Naive thymus-derived CD4-positive, alpha-beta T cell (primary cell): Measurements from ENCODE around the gene TEX13A. TPM values are rescaled to one million over a fixed set of nuclear protein-coding genes. Genes with fewer than 3 reads are reported as not detected.
"Not testable (repeated sequence)": the region's sequence is repeated elsewhere in the genome, so short reads cannot be mapped to it uniquely, and the experiment has no call there.

Source experiments
- ATAC-seq: fragments of 150-1000 bp; cut with Tn5 transposase; 2 replicates; pipeline ENCODE4 v1.10.0; 2021; ENCODE audit warnings: mild to moderate bottlenecking, moderate library complexity
- CTCF ChIA-PET: fragments of 350-600 bp; sonication (Branson Sonifier 250); formaldehyde crosslinking; loops from one replicate; lab custom pipeline; 2021; ENCODE audit warnings: antibody characterized with exemption; lab: Charles Lee
- POLR2A ChIA-PET: fragments of 350-600 bp; sonication (Branson Sonifier 250); formaldehyde crosslinking; loops from one replicate; lab custom pipeline; 2021; ENCODE audit warnings: antibody characterized with exemption, inconsistent platforms; lab: Charles Lee
- DNase-seq, 9 donors: peaks; one replicate each; pipeline versions ENCODE4 v3.0.0 to v3.0.0-alpha.2; 2020 to 2022; ENCODE audit warnings: mixed read lengths in 1 of 9
- H3K27ac ChIP-seq: one replicate; pipeline ENCODE4 v1.7.0; 2013; ENCODE audit warnings: mild to moderate bottlenecking, low read depth, low read length, moderate library complexity
- H3K27me3 ChIP-seq, 2 donors: one replicate each; pipeline ENCODE4 v1.7.0; 2013; ENCODE audit warnings: low read length in 2 of 2, mild to moderate bottlenecking in 2 of 2, moderate library complexity in 2 of 2; ENCODE audit not compliant: control insufficient read depth in 2 of 2, insufficient read depth in 2 of 2
- H3K36me3 ChIP-seq, 3 experiments: 1 replicate in 2 of 3; 2 replicates in 1 of 3; pipeline ENCODE4 v1.7.0; 2013; ENCODE audit warnings: low read length in 3 of 3, mild to moderate bottlenecking in 3 of 3, moderate library complexity in 1 of 3; ENCODE audit not compliant: insufficient read depth in 3 of 3, control insufficient read depth in 2 of 3
- H3K4me1 ChIP-seq, 2 donors: one replicate each; pipeline ENCODE4 v1.7.0; 2013; ENCODE audit warnings: low read length in 2 of 2, mild to moderate bottlenecking in 2 of 2, moderate library complexity in 1 of 2; ENCODE audit not compliant: control insufficient read depth in 2 of 2, insufficient read depth in 2 of 2
- H3K4me3 ChIP-seq: 2 replicates; pipeline ENCODE4 v1.7.0; 2013; ENCODE audit warnings: mild to moderate bottlenecking, low read length
- H3K9me3 ChIP-seq, 3 experiments: 1 replicate in 2 of 3; 2 replicates in 1 of 3; pipeline ENCODE4 v1.7.0; 2013; ENCODE audit warnings: low read length in 3 of 3; ENCODE audit not compliant: control insufficient read depth in 2 of 3
- H3K27ac Mint-ChIP-seq, 9 donors: one replicate each; pipeline ENCODE4 v1.8.0; 2020 to 2022; ENCODE audit warnings: mixed read lengths in 9 of 9, mild to moderate bottlenecking in 8 of 9, moderate library complexity in 5 of 9, inconsistent platforms in 2 of 9
- H3K27me3 Mint-ChIP-seq, 5 donors: one replicate each; pipeline ENCODE4 v1.8.0; 2021 to 2022; ENCODE audit warnings: mixed read lengths in 5 of 5, mild to moderate bottlenecking in 1 of 5
- H3K36me3 Mint-ChIP-seq, 5 donors: one replicate each; pipeline ENCODE4 v1.8.0; 2020 to 2022; ENCODE audit warnings: mixed read lengths in 5 of 5, mild to moderate bottlenecking in 3 of 5, inconsistent platforms in 1 of 5
- H3K4me1 Mint-ChIP-seq, 7 donors: one replicate each; pipeline ENCODE4 v1.8.0; 2020 to 2022; ENCODE audit warnings: mixed read lengths in 7 of 7, mild to moderate bottlenecking in 3 of 7, inconsistent platforms in 1 of 7
- H3K4me3 Mint-ChIP-seq, 10 donors: one replicate each; pipeline ENCODE4 v1.8.0; 2020 to 2022; ENCODE audit warnings: mild to moderate bottlenecking in 10 of 10, mixed read lengths in 10 of 10, moderate library complexity in 6 of 10, inconsistent platforms in 2 of 10
- H3K9me3 Mint-ChIP-seq, 11 donors: one replicate each; pipeline ENCODE4 v1.8.0; 2020 to 2022; ENCODE audit warnings: mixed read lengths in 11 of 11, mild to moderate bottlenecking in 4 of 11, inconsistent platforms in 1 of 11, moderate library complexity in 1 of 11
- intact Hi-C, 2 donors: fragments of 100-400 bp; cut with micrococcal nuclease; formaldehyde crosslinking; loops; one replicate each; pipeline ENCODE4 v1.15.1; 2023
- polyA plus RNA-seq, 2 donors: library from polyadenylated mRNA; unstranded; fragments of 300-500 nt; fragmentation: Illumina TruSeq; gene quantifications; one replicate each; pipeline ENCODE4 v1.2.3, GENCODE V29; 2021
- total RNA-seq, 6 experiments: library from RNA in 5 of 6; stranded (reverse) in 5 of 6; gene quantifications; 1 replicate in 5 of 6; 2 replicates in 1 of 6; pipeline ENCODE4 v1.2.3 and lab custom pipeline; 2021 to 2026

Gene TEX13A
- total and polyA plus RNA-seq, 7 experiments from 2014 or later, result not detected

GRCh38 chrX:105260291-105261043 lies 40.0 kb upstream of the TEX13A start:
- H3K36me3 ChIP-seq, result no peaks in the 10 kb centered on the region
- ChIA-PET POLR2A (no interaction called here), CTCF (no interaction called here)
- no peaks in the 10 kb centered on the region for H3K27me3 Mint-ChIP-seq
- no peak overlapping the region for H3K27ac Mint-ChIP-seq
- intact Hi-C loops, result no loop called here
- H3K9me3 ChIP-seq, result no peaks in the 10 kb centered on the region
- H3K4me3 Mint-ChIP-seq, result no peak overlapping the region
- no peak overlapping the region for H3K27ac ChIP-seq
- no peaks in the 10 kb centered on the region for H3K36me3 Mint-ChIP-seq
- DNase-seq (no peak), ATAC-seq (no peak)
- H3K27me3 ChIP-seq, result no peaks in the 10 kb centered on the region
- H3K4me1 Mint-ChIP-seq, result no peaks in the 10 kb centered on the region
- peaks cover 0 to 8% (median 0%) of the 10 kb centered on the region in 11 donors for H3K9me3 Mint-ChIP-seq
- no peaks in the 10 kb centered on the region for H3K4me1 ChIP-seq
- H3K4me3 ChIP-seq, result no peak overlapping the region

GRCh38 chrX:105241056-105241455 lies 20.6 kb upstream of the TEX13A start:
- Mint-ChIP-seq H3K4me3 (no peak overlapping the region), H3K27me3 (no peaks in the 10 kb centered on the region), H3K4me1 (no peaks in the 10 kb centered on the region), H3K27ac (no peak overlapping the region), H3K9me3 (peaks cover 0 to 2% (median 0%) of the 10 kb centered on the region in 11 donors), H3K36me3 (no peaks in the 10 kb centered on the region)
- Histone ChIP-seq H3K27me3 (no peaks in the 10 kb centered on the region), H3K9me3 (no peaks in the 10 kb centered on the region), H3K4me1 (no peaks in the 10 kb centered on the region), H3K36me3 (no peaks in the 10 kb centered on the region), H3K4me3 (no peak overlapping the region), H3K27ac (no peak overlapping the region)
- ATAC-seq, result no peak
- intact Hi-C loops, result no loop called here
- CTCF ChIA-PET, result no interaction called here
- no peak for DNase-seq
- POLR2A ChIA-PET, result no interaction called here

DNA sequence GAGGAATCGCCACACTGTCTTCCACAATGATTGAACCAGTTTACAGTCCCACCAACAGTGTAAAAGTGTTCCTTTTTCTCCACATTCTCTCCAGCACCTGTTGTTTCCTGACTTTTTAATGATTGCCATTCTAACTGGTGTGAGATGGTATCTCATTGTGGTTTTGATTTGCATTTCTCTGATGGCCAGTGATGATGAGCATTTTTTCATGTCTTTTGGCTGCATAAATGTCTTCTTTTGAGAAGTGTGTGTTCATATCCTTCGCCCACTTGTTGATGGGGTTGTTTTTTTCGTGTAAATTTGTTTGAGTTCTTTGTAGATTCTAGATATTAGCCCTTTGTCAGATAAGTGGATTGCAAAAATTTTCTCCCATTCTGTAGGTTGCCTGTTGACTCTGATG lies 16.9 kb upstream of the TEX13A start:
- ATAC-seq, H3K4me3 ChIP-seq, H3K4me1 ChIP-seq, H3K9me3 ChIP-seq, H3K27ac ChIP-seq, H3K27me3 Mint-ChIP-seq, H3K27me3 ChIP-seq, intact Hi-C loops, H3K36me3 Mint-ChIP-seq, H3K36me3 ChIP-seq, CTCF ChIA-PET, H3K27ac Mint-ChIP-seq, H3K4me1 Mint-ChIP-seq, H3K9me3 Mint-ChIP-seq, POLR2A ChIA-PET, DNase-seq, H3K4me3 Mint-ChIP-seq: not testable (repeated sequence)

DNA sequence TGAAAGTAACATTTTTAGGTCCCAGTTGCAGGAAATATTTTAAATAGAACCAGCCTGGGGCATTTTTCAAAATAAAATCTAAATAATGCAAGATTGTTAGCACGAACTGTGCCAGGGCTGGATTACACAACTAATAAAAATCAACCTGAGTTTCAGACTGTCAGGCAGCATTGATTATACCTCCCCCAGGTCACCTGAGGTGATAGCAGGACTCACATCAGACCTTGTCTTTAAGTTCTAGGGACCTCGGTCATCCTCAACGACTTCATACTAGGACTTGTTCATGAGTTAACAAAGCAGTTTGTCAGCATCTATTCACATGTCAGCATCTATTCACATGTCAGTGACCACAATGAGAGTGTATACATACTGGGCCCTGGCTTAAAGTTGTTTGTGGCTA lies 8.7 kb upstream of the TEX13A start:
- ChIA-PET POLR2A (no interaction called here), CTCF (no interaction called here)
- Mint-ChIP-seq H3K27me3 (no peaks in the 10 kb centered on the region), H3K27ac (no peak overlapping the region), H3K36me3 (no peaks in the 10 kb centered on the region), H3K4me1 (no peaks in the 10 kb centered on the region), H3K4me3 (no peak overlapping the region), H3K9me3 (no peaks in the 10 kb centered on the region)
- H3K9me3 ChIP-seq, result no peaks in the 10 kb centered on the region
- intact Hi-C loops, result no loop called here
- no peak overlapping the region for H3K4me3 ChIP-seq
- DNase-seq (no peak), ATAC-seq (no peak)
- H3K27me3 ChIP-seq, result no peaks in the 10 kb centered on the region
- H3K27ac ChIP-seq, result no peak overlapping the region
- no peaks in the 10 kb centered on the region for H3K4me1 ChIP-seq
- H3K36me3 ChIP-seq, result no peaks in the 10 kb centered on the region

DNA sequence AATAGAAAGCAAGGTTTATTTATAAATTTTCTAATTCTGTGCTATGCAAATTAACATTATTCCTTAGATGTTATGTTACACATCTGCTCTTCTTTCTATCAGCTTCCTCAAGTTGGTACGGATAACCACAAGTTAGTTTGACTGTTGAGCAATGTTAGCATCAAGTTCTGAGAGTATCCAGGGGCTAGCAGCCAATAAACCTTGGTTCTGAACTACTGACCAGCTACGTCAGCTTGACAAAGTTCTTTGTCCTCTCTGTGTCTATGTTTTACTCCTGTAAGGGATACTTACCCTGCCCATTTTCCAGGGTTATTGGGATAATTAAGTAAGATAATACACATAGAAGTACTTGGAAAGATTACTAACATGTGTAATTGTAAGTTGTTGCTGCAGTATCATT lies 8.1 kb upstream of the TEX13A start:
- no peaks in the 10 kb centered on the region for H3K9me3 ChIP-seq
- no peaks in the 10 kb centered on the region for H3K9me3 Mint-ChIP-seq
- no peaks in the 10 kb centered on the region for H3K36me3 Mint-ChIP-seq
- H3K4me1 ChIP-seq, result no peaks in the 10 kb centered on the region
- H3K27ac Mint-ChIP-seq, result no peak overlapping the region
- DNase-seq, result no peak
- ChIA-PET CTCF (no interaction called here), POLR2A (no interaction called here)
- no peaks in the 10 kb centered on the region for H3K27me3 Mint-ChIP-seq
- no peak overlapping the region for H3K4me3 ChIP-seq
- H3K4me1 Mint-ChIP-seq, result no peaks in the 10 kb centered on the region
- H3K27ac ChIP-seq, result no peak overlapping the region
- no peak overlapping the region for H3K4me3 Mint-ChIP-seq
- H3K27me3 ChIP-seq, result no peaks in the 10 kb centered on the region
- H3K36me3 ChIP-seq, result no peaks in the 10 kb centered on the region
- intact Hi-C loops, result no loop called here
- no peak for ATAC-seq

GRCh38 chrX:105226499-105226898 lies 6.0 kb upstream of the TEX13A start:
- no peak for ATAC-seq
- DNase-seq, result no peak
- Mint-ChIP-seq H3K36me3 (no peaks in the 10 kb centered on the region), H3K27ac (no peak overlapping the region), H3K4me1 (no peaks in the 10 kb centered on the region), H3K4me3 (no peak overlapping the region), H3K27me3 (no peaks in the 10 kb centered on the region), H3K9me3 (peaks cover 0 to 8% (median 0%) of the 10 kb centered on the region in 11 donors)
- H3K36me3 ChIP-seq, result no peaks in the 10 kb centered on the region
- CTCF ChIA-PET, result no interaction called here
- H3K9me3 ChIP-seq, result no peaks in the 10 kb centered on the region
- H3K27me3 ChIP-seq, result no peaks in the 10 kb centered on the region
- intact Hi-C loops, result no loop called here
- H3K27ac ChIP-seq, result no peak overlapping the region
- POLR2A ChIA-PET, result no interaction called here
- H3K4me3 ChIP-seq, result no peak overlapping the region
- H3K4me1 ChIP-seq, result no peaks in the 10 kb centered on the region

GRCh38 chrX:105221374-105221773 lies 880 bp upstream of the TEX13A start:
- H3K4me1 ChIP-seq, result no peaks in the 10 kb centered on the region
- H3K4me3 ChIP-seq, result no peak overlapping the region
- no peaks in the 10 kb centered on the region for H3K9me3 ChIP-seq
- Mint-ChIP-seq H3K4me3 (no peak overlapping the region), H3K4me1 (no peaks in the 10 kb centered on the region), H3K9me3 (peaks cover 0 to 8% (median 0%) of the 10 kb centered on the region in 11 donors), H3K27ac (no peak overlapping the region), H3K36me3 (no peaks in the 10 kb centered on the region), H3K27me3 (no peaks in the 10 kb centered on the region)
- intact Hi-C loops, result no loop called here
- H3K36me3 ChIP-seq, result no peaks in the 10 kb centered on the region
- ATAC-seq, result no peak
- ChIA-PET CTCF (no interaction called here), POLR2A (no interaction called here)
- H3K27me3 ChIP-seq, result no peaks in the 10 kb centered on the region
- DNase-seq, result no peak
- H3K27ac ChIP-seq, result no peak overlapping the region
